ENCODE measurements around the gene OR2M3.
"Not testable (repeated sequence)": the region's sequence is repeated elsewhere in the genome, so short reads cannot be mapped to it uniquely, and the experiment has no call there.

OR2M3 gene

GRCh38 chr1:248196965-248197364 is at the start of gene OR2M3:
Gene OR2M3 (plus strand): TSS chr1:248197265. CDS start chr1:248203068, 5,803 bp downstream.
- no peak for DNase-seq (ENCODE audit: low spot score)

- no peak for DNase-seq (ENCODE audit: low spot score)
Measured at GRCh38 chr1:248152056-248152827, 44.8 kb upstream of the OR2M3 start.

DNA sequence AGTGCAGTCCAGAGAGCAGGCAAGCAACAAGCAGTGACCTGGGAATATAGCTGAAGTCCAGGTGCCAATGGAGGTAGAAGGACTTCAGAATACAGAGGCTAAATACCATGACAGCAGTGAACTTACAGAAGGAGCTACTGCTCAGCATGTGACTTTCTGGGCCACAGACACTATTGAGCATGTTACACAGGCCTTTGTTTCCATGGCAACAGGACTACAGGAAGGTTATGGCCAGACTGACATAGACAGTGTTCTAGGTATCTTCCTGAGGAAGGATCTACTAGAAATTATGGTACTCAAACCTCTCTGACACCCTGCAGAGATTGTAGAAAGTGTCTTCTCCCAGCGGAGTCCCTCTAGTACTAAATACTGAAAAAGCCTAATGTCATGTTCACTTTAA is 41.1 kb upstream of the OR2M3 start:
- DNase-seq (ENCODE audit: low spot score): no peak

GRCh38 chr1:248158758-248159157 is 38.3 kb upstream of the OR2M3 start:
- DNase-seq (ENCODE audit: low spot score): no peak

DNA sequence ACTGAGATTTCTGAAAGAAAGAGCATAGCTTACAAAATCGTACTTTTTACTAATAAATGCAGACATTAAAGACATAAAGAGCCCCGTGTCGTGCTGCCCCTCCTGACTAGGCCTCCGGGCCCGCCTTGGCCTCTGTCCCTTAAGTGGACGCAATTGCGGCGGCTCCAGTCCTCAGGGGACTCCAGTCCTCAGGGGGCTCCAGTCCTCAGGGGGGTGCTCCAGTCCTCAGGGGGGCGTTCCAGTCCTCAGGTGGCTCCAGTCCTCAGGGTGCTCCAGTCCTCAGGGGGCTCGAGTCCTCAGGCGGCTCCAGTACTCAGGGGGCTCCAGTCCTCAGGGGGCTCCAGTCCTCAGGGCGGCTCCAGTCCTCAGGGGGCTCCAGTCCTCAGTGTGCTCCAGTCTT is 33.0 kb upstream of the OR2M3 start:
- DNase-seq (ENCODE audit: low spot score): no peak

DNA sequence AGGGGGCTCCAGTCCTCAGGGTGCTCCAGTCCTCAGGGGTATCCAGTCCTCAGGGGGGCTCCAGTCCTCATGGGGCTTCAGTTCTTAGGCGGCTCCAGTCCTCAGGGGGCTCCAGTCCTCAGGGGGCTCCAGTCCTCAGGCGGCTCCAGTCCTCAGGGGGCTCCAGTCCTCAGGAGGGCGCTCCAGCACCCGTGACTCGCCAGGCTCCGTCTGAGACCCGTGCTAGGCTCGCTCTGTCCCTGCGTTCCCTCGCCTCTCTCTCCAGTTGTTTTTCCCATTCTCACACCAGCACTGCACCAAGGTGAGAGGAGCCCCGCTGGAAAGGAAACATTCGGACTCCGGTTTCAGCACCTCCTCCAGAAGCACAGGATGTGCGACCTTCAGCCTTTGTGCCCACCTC is 31.9 kb upstream of the OR2M3 start:
- no peak for DNase-seq (ENCODE audit: low spot score)

DNA sequence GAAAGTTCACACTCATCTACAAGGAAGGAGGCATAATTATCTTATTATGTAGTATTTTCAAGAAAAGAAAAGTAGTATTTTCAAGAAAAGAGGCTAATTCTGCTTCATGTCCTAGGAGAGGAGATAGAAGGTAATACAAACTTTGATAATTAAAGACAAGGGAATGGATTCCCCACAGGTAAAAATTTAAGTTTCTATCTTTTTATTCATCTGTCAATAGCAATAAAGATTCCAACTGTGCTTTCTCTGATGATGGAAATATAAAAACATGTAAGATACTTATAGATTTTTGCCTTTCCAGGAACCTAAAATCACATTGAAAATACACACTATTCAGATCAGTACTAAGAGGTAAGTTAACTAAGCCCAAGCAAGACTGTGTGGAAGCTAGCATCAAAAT is 22.5 kb upstream of the OR2M3 start, which contains the start of gene OR2M2:
Gene OR2M2 (plus strand): TSS at position 301 of the 400 bp plus-strand sequence. CDS start 5,165 bp downstream, outside the sequence.
- DNase-seq (ENCODE audit: low spot score): no peak

DNA sequence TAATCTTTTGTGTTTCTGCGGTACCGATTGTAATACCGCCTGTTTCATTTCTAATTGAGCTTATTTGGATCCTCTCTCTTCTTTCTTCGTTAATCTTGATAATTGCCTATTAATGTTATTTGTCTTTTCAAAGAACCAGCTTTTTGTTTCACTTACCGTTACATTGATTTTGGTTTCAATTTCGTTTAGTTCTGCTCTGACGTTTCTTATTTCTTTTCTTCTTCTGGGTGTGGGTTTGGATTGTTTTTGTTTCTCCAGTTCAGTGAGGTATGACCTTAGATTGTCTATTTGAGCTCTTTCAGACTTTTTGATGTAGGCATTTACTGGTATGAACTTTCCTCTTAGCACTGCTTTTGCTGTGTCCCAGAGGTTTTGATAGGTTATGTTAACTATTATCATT is 13.1 kb upstream of the OR2M3 start:
- DNase-seq (ENCODE audit: low spot score): no peak

DNA sequence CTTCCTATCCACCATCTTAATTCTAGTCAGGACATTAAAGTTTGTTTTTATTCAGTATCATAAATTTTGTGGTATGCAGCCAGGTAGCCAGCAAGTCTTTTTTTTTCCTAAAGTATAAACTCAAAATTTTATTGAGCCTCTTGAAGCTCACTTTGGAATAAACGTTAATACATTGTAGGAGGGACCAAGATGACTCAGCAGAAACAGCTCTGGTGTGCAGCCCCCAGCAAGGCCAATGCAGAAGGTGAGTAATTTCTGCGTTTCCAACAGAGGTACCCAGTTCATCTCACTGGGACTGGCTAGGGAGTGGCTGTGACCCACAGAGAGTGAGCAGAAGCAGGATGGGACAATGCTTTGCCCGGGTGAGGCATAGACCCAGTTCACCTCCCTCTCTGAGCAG is 9.7 kb upstream of the OR2M3 start:
- DNase-seq (ENCODE audit: low spot score): no peak

- peak; percentile 11 for DNase-seq (ENCODE audit: low spot score)
Measured at GRCh38 chr1:248189026-248189425, 8.0 kb upstream of the OR2M3 start.

- DNase-seq (ENCODE audit: low spot score): no peak
Measured at GRCh38 chr1:248194117-248194516, 2.9 kb upstream of the OR2M3 start.

- no peak for DNase-seq (ENCODE audit: low spot score)
Measured at GRCh38 chr1:248215880-248216279, 18.8 kb downstream of the OR2M3 start.

- DNase-seq (ENCODE audit: low spot score): no peak
Measured at GRCh38 chr1:248225537-248225936, 28.5 kb downstream of the OR2M3 start.

GRCh38 chr1:248229360-248229908 is 32.4 kb downstream of the OR2M3 start:
- no peak for DNase-seq (ENCODE audit: low spot score)

DNA sequence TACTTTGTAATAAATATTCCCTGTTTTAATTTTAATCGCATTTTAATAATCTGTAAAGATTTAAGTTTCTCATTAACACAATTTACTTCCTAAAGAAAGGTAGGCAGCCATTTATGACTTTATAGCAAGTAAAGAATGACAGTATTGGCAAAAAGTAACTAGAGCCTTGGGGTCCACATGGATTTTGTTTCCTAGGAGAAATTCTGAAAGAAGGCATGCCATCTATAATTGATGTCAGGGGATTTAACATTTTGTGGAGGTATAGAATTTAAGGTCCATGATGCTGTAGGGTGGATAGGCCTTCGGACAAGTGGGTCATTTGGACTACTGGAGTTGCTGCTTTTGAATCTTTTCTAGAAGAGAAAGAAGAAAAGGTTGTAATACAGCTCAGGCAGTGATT is 34.1 kb downstream of the OR2M3 start, which contains the start of gene OR2M4:
Gene OR2M4 (plus strand): TSS at position 301 of the 400 bp plus-strand sequence. CDS start 7,512 bp downstream, outside the sequence.
- no peak for DNase-seq (ENCODE audit: low spot score)

DNA sequence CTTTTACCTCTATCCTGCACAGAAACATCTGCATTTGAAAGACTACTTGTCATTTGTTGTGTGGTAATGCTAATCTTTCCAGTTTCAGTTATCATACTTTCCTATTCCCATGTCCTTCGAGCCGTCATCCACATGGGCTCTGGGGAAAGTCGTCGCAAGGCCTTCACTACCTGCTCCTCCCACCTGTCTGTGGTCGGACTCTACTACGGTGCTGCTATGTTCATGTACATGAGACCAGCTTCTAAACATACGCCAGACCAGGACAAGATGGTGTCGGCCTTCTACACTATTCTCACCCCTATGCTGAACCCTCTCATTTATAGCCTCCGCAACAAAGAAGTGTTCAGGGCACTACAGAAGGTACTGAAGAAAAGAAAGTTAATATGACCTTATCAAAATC is 42.4 kb downstream of the OR2M3 start:
- no peak for DNase-seq (ENCODE audit: low spot score)

GRCh38 chr1:248243204-248243603 is 46.1 kb downstream of the OR2M3 start:
- peak; percentile 70 for DNase-seq (ENCODE audit: low spot score)

- DNase-seq (ENCODE audit: low spot score): not testable (repeated sequence)
Measured at GRCh38 chr1:248259309-248259708, 62.2 kb downstream of the OR2M3 start.
